Measurements from ENCODE around the gene MOB3B. TPM values are rescaled to one million over a fixed set of nuclear protein-coding genes. Genes with fewer than 3 reads are reported as not detected.

The MOB3B gene
- total RNA-seq, 1 donor, result 1.4 TPM

Other genes starting within 250 kb of the MOB3B start
- not detected for gene EQTN, start 232.7 kb downstream of the MOB3B start, total RNA-seq
- not detected for gene IFNK, start 5.5 kb downstream of the MOB3B start, total RNA-seq
- 88.9 TPM for gene C9orf72, start 43.7 kb upstream of the MOB3B start, total RNA-seq

Measured in mononuclear cell (primary cell).